Neural progenitor cell (in vitro differentiated cells): ENCODE data around the gene GRIP1. TPM values are rescaled to one million over a fixed set of nuclear protein-coding genes. Genes with fewer than 3 reads are reported as not detected.

Source experiments
- DNase-seq: peaks from one replicate; pipeline ENCODE4 v3.0.0-alpha.2; 2016; ENCODE audit warnings: low spot score
- H2AFZ ChIP-seq: fragments of 200-600 bp; sonication (generic); replicated peaks from 2 replicates; pipeline ENCODE4 v1.6.1; 2016; ENCODE audit warnings: antibody characterized with exemption
- H3F3A ChIP-seq: fragments of 200-600 bp; sonication (generic); 2 replicates; pipeline ENCODE4 v1.6.1; 2016; ENCODE audit warnings: antibody characterized with exemption, low read depth
- H3K27ac ChIP-seq: fragments of 200-600 bp; sonication (generic); 2 replicates; pipeline ENCODE4 v1.5.1; 2016; ENCODE audit warnings: mild to moderate bottlenecking
- H3K27me3 ChIP-seq: fragments of 200-600 bp; sonication (generic); 2 replicates; pipeline ENCODE4 v1.6.1; 2016; ENCODE audit warnings: mild to moderate bottlenecking, moderate library complexity
- H3K36me3 ChIP-seq: fragments of 200-600 bp; sonication (generic); 2 replicates; pipeline ENCODE4 v1.5.1; 2016
- H3K4me1 ChIP-seq: fragments of 200-600 bp; sonication (generic); 2 replicates; pipeline ENCODE4 v1.6.1; 2016; ENCODE audit warnings: mixed run types
- H3K4me2 ChIP-seq: fragments of 200-600 bp; sonication (generic); 2 replicates; pipeline ENCODE4 v1.6.1; 2016
- H3K4me3 ChIP-seq: fragments of 200-600 bp; sonication (generic); 2 replicates; pipeline ENCODE4 v1.5.1; 2016
- H3K79me2 ChIP-seq: fragments of 200-600 bp; sonication (generic); 2 replicates; pipeline ENCODE4 v1.6.1; 2016; ENCODE audit warnings: low read depth
- H3K9ac ChIP-seq: fragments of 200-600 bp; sonication (generic); 2 replicates; pipeline ENCODE4 v1.6.1; 2016
- H3K9me3 ChIP-seq: fragments of 200-600 bp; sonication (generic); 2 replicates; pipeline ENCODE4 v1.5.1; 2016; ENCODE audit warnings: low read depth
- H4K20me1 ChIP-seq: fragments of 200-600 bp; sonication (generic); 2 replicates; pipeline ENCODE4 v1.6.1; 2016; ENCODE audit warnings: low read depth
- H3K27ac Mint-ChIP-seq: 3 replicates; pipeline ENCODE4 v1.8.0; 2021; ENCODE audit warnings: mixed read lengths
- H3K27me3 Mint-ChIP-seq: 2 replicates; pipeline ENCODE4 v1.8.0; 2022; ENCODE audit warnings: low read depth, mild to moderate bottlenecking, inconsistent platforms, moderate library complexity, mixed read lengths; ENCODE audit not compliant: insufficient read depth
- H3K36me3 Mint-ChIP-seq: 3 replicates; pipeline ENCODE4 v1.8.0; 2021; ENCODE audit warnings: mixed read lengths
- H3K4me1 Mint-ChIP-seq: 3 replicates; pipeline ENCODE4 v1.8.0; 2021; ENCODE audit warnings: mixed read lengths
- H3K4me3 Mint-ChIP-seq: 3 replicates; pipeline ENCODE4 v1.8.0; 2021; ENCODE audit warnings: mild to moderate bottlenecking, moderate library complexity, mixed read lengths
- H3K9me3 Mint-ChIP-seq: 3 replicates; pipeline ENCODE4 v1.8.0; 2020; ENCODE audit warnings: mixed read lengths
- EZH2 ChIP-seq: fragments of 200-600 bp; sonication (generic); IDR thresholded peaks from 2 replicates; pipeline ENCODE4 v1.6.1; 2017; ENCODE audit warnings: antibody characterized with exemption, mild to moderate bottlenecking, moderate library complexity
- EZH2phosphoT487 ChIP-seq: fragments of 200-600 bp; sonication (generic); IDR thresholded peaks from 2 replicates; pipeline ENCODE4 v1.6.1; 2017; ENCODE audit warnings: antibody characterized with exemption
- total RNA-seq: library from RNA; depleted of rRNA; stranded (reverse); fragments of >200 nt; gene quantifications from 2 replicates; pipeline ENCODE4 v1.2.3, GENCODE V29; 2015; ENCODE audit warnings: low replicate concordance
- TF ChIP-seq, protein P1 (sequence below): fragments of 200-600 bp; sonication (generic); IDR thresholded peaks from 2 replicates; pipeline ENCODE4 v1.5.1; 2017; ENCODE audit warnings: antibody characterized with exemption, mild to moderate bottlenecking

The GRIP1 gene, protein sequence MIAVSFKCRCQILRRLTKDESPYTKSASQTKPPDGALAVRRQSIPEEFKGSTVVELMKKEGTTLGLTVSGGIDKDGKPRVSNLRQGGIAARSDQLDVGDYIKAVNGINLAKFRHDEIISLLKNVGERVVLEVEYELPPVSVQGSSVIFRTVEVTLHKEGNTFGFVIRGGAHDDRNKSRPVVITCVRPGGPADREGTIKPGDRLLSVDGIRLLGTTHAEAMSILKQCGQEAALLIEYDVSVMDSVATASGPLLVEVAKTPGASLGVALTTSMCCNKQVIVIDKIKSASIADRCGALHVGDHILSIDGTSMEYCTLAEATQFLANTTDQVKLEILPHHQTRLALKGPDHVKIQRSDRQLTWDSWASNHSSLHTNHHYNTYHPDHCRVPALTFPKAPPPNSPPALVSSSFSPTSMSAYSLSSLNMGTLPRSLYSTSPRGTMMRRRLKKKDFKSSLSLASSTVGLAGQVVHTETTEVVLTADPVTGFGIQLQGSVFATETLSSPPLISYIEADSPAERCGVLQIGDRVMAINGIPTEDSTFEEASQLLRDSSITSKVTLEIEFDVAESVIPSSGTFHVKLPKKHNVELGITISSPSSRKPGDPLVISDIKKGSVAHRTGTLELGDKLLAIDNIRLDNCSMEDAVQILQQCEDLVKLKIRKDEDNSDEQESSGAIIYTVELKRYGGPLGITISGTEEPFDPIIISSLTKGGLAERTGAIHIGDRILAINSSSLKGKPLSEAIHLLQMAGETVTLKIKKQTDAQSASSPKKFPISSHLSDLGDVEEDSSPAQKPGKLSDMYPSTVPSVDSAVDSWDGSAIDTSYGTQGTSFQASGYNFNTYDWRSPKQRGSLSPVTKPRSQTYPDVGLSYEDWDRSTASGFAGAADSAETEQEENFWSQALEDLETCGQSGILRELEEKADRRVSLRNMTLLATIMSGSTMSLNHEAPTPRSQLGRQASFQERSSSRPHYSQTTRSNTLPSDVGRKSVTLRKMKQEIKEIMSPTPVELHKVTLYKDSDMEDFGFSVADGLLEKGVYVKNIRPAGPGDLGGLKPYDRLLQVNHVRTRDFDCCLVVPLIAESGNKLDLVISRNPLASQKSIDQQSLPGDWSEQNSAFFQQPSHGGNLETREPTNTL
- 25.0 and 38.2 TPM in 2 replicates for total RNA-seq

DNA sequence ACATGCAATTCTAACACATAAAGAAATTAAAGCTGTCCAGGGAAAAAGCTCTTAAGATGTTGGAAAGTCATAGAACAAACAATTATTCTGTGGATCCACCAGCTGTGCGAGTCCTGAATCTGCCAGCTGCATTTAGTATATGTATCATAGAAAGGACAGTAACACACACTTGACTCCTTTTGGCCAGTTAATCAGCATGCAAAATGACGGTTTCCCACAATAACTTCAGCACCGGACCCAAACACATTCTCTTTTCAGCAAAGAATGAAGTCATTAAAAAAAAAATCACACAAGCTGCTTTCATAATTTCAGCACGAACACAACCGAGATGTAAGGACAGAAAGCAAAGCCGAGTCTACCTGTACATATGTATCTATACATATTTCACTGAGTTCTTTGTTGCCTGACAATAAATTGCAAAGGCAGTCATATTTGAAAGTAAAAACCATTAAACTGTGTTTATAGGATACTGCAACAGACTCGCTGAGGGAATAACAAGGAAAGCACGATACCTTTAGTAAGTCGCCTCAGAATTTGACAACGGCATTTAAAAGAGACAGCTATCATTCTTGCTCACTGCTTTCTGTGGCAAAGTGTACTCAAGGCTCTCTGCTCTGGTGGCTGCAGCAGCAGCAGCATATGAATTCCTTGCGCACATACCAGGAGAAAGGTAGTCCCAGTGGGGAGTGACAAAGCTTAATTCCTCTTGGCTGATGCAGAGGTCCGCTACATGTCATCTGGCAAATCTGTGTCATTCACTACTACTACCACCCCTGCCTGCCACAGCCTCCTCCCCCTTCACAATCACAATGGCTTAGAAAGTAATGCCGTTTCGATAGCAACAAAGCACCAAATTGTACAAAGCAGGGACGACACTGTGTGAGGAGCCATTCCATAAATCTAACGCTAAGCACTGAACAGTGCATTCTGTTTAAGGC is at the start of gene GRIP1:
TSS of gene GRIP1 (minus strand) at position 739 of the 938 bp plus-strand sequence. CDS start at position 567, 172 bp downstream.
- Histone ChIP-seq H3K9ac (no peak within 1 kb of the TSS), H3K4me3 (peak within 1 kb of the TSS; percentile 8), H3K27ac (no peak within 1 kb of the TSS), H3K36me3 (no peaks in the 10 kb centered on the region), H4K20me1 (peaks cover 7% of the 10 kb centered on the region), H3F3A (no peaks in the 10 kb centered on the region), H3K27me3 (no peaks in the 10 kb centered on the region), H3K9me3 (no peaks in the 10 kb centered on the region), H3K4me1 (peaks cover 22% of the 10 kb centered on the region), H3K79me2 (peaks cover 5% of the 10 kb centered on the region), H2AFZ (no peak within 1 kb of the TSS), H3K4me2 (peak within 1 kb of the TSS; percentile 58)
- Mint-ChIP-seq H3K36me3 (no peaks in the 10 kb centered on the region), H3K4me3 (peak within 1 kb of the TSS; percentile 80), H3K9me3 (no peaks in the 10 kb centered on the region), H3K4me1 (peaks cover 47% of the 10 kb centered on the region), H3K27me3 (no peaks in the 10 kb centered on the region), H3K27ac (peak within 1 kb of the TSS; percentile 90)
- peak; percentile 61 for DNase-seq
- TF ChIP-seq EZH2phosphoT487 = no peak

DNA sequence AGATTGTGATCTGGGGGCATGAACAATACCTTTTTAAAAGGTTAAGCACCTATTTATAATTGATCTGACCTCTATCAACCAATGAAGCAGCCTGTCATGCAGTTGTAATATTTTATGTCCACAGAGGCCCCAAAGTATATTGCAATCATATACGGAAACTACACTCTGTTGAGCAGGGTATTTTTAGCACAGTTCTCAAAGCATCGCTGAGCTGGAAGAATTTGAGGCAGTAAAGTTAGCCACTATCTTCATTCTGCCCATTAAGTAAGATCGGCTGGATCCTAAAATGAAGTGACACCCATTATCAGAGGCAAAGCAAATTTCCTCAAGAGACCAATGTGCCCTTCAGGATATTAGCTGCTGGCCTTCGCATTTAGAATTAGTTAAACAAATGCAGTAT is 47.7 kb upstream of the GRIP1 start:
- Mint-ChIP-seq H3K4me3 (no peak overlapping the region), H3K9me3 (no peaks in the 10 kb centered on the region), H3K27me3 (no peaks in the 10 kb centered on the region), H3K27ac (no peak overlapping the region), H3K36me3 (no peaks in the 10 kb centered on the region), H3K4me1 (peaks cover 4% of the 10 kb centered on the region)
- no peak overlapping the region for H3K27ac ChIP-seq
- no peak overlapping the region for H3K4me3 ChIP-seq
- H3K9ac ChIP-seq = no peak overlapping the region
- H3F3A ChIP-seq = no peaks in the 10 kb centered on the region
- no peak overlapping the region for H3K4me2 ChIP-seq
- no peaks in the 10 kb centered on the region for H3K79me2 ChIP-seq
- H3K27me3 ChIP-seq = no peaks in the 10 kb centered on the region
- H2AFZ ChIP-seq = no peak overlapping the region
- H4K20me1 ChIP-seq = no peaks in the 10 kb centered on the region
- H3K4me1 ChIP-seq = no peaks in the 10 kb centered on the region
- no peaks in the 10 kb centered on the region for H3K9me3 ChIP-seq
- peaks cover 5% of the 10 kb centered on the region for H3K36me3 ChIP-seq
- no peak for TF ChIP-seq EZH2phosphoT487
- TF ChIP-seq, protein P1, sequence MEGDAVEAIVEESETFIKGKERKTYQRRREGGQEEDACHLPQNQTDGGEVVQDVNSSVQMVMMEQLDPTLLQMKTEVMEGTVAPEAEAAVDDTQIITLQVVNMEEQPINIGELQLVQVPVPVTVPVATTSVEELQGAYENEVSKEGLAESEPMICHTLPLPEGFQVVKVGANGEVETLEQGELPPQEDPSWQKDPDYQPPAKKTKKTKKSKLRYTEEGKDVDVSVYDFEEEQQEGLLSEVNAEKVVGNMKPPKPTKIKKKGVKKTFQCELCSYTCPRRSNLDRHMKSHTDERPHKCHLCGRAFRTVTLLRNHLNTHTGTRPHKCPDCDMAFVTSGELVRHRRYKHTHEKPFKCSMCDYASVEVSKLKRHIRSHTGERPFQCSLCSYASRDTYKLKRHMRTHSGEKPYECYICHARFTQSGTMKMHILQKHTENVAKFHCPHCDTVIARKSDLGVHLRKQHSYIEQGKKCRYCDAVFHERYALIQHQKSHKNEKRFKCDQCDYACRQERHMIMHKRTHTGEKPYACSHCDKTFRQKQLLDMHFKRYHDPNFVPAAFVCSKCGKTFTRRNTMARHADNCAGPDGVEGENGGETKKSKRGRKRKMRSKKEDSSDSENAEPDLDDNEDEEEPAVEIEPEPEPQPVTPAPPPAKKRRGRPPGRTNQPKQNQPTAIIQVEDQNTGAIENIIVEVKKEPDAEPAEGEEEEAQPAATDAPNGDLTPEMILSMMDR = no peak
- no peak for TF ChIP-seq EZH2
- no peak for DNase-seq

DNA sequence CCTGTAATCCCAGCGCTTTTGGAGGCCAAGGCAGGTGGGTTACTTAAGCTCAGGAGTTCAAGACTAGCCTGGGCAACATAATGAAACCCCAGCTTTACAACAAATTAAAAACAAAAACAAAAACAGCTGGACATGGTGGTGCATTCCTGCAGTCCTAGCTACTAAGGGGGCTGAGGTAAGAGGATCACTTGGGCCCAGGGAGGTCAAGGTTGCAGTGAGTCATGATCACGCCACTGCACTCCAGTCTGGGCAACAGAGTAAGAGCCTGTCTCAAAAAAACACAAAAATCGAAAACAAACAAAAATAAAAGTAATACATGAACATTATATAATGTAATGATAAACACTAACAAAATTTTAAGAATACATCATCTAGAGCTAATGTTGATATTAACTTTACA is 46.2 kb upstream of the GRIP1 start:
- no peak overlapping the region for H3K27ac Mint-ChIP-seq
- no peaks in the 10 kb centered on the region for H3K27me3 Mint-ChIP-seq
- no peaks in the 10 kb centered on the region for H3K36me3 Mint-ChIP-seq
- no peaks in the 10 kb centered on the region for H3K9me3 ChIP-seq
- no peaks in the 10 kb centered on the region for H3F3A ChIP-seq
- H4K20me1 ChIP-seq = no peaks in the 10 kb centered on the region
- no peaks in the 10 kb centered on the region for H3K27me3 ChIP-seq
- TF ChIP-seq EZH2 = no peak
- no peak for TF ChIP-seq EZH2phosphoT487
- TF ChIP-seq, protein P1 = no peak
- H3K4me3 ChIP-seq = no peak overlapping the region
- peaks cover 5% of the 10 kb centered on the region for H3K36me3 ChIP-seq
- DNase-seq = no peak
- peaks cover 4% of the 10 kb centered on the region for H3K4me1 Mint-ChIP-seq
- H3K9ac ChIP-seq = no peak overlapping the region
- no peaks in the 10 kb centered on the region for H3K79me2 ChIP-seq
- H3K4me2 ChIP-seq = no peak overlapping the region
- no peak overlapping the region for H2AFZ ChIP-seq
- H3K27ac ChIP-seq = no peak overlapping the region
- no peaks in the 10 kb centered on the region for H3K4me1 ChIP-seq
- no peaks in the 10 kb centered on the region for H3K9me3 Mint-ChIP-seq
- no peak overlapping the region for H3K4me3 Mint-ChIP-seq
